HUES48 (cell line): ENCODE results near the gene MADCAM1.
A peak's percentile ranks its signal among the peaks of the same experiment; 100 is the strongest.

Source experiments
- H3K27ac ChIP-seq: one replicate; pipeline ENCODE4 v1.7.0; 2013; ENCODE audit warnings: low read depth, low read length, inconsistent platforms
- H3K27me3 ChIP-seq: 2 replicates; pipeline ENCODE4 v1.6.1; 2013; ENCODE audit warnings: mild to moderate bottlenecking, low read length; ENCODE audit not compliant: control insufficient read depth, insufficient read depth
- H3K36me3 ChIP-seq: 2 replicates; pipeline ENCODE4 v1.6.1; 2013; ENCODE audit warnings: low read length; ENCODE audit not compliant: control insufficient read depth, insufficient read depth
- H3K4me1 ChIP-seq: 2 replicates; pipeline ENCODE4 v1.6.1; 2013; ENCODE audit warnings: mild to moderate bottlenecking, low read length; ENCODE audit not compliant: control insufficient read depth, insufficient read depth
- H3K4me3 ChIP-seq: 2 replicates; pipeline ENCODE4 v1.5.1; 2013; ENCODE audit warnings: mild to moderate bottlenecking, low read depth, low read length
- H3K9ac ChIP-seq: 2 replicates; pipeline ENCODE4 v1.6.1; 2013; ENCODE audit warnings: mild to moderate bottlenecking, low read depth, low read length, moderate library complexity
- H3K9me3 ChIP-seq: 2 replicates; pipeline ENCODE4 v1.6.1; 2013; ENCODE audit warnings: low read length; ENCODE audit not compliant: control insufficient read depth, insufficient read depth

The MADCAM1 gene

GRCh38 chr19:504616-505015 is 8.3 kb downstream of the MADCAM1 start:
- Histone ChIP-seq H3K4me3 (no peak overlapping the region), H3K9me3 (no peaks in the 10 kb centered on the region), H3K9ac (no peak overlapping the region), H3K36me3 (no peaks in the 10 kb centered on the region), H3K27me3 (peaks cover 5% of the 10 kb centered on the region), H3K27ac (no peak overlapping the region), H3K4me1 (0 out of 2 replicates have a peak, but pooled peaks cover 3% of the 10 kb centered on the region)

GRCh38 chr19:506404-507285 is 10.4 kb downstream of the MADCAM1 start:
- Histone ChIP-seq H3K9ac (peak overlapping the region; percentile 97), H3K36me3 (no peaks in the 10 kb centered on the region), H3K9me3 (no peaks in the 10 kb centered on the region)

GRCh38 chr19:507286-508203 is 11.3 kb downstream of the MADCAM1 start, which contains the start of gene TPGS1:
TPGS1 (plus strand) TSS chr19:507497; CDS start chr19:507507, 10 bp downstream.
- Histone ChIP-seq H3K4me3 (peak within 1 kb of the TSS; percentile 84), H3K4me1 (peaks cover 6% of the 10 kb centered on the region; the same call in 1 of the 2 replicates), H3K9me3 (no peaks in the 10 kb centered on the region), H3K36me3 (no peaks in the 10 kb centered on the region), H3K9ac (peak within 1 kb of the TSS; percentile 97), H3K27ac (peak within 1 kb of the TSS; percentile 97), H3K27me3 (no peaks in the 10 kb centered on the region)

More at GRCh38 chr19:506404-507285, 10.4 kb downstream of the MADCAM1 start:
- Histone ChIP-seq H3K27ac (peak overlapping the region; percentile 97), H3K4me3 (peak overlapping the region; percentile 84), H3K4me1 (peaks cover 6% of the 10 kb centered on the region; the same call in 1 of the 2 replicates), H3K27me3 (no peaks in the 10 kb centered on the region)

GRCh38 chr19:508204-509150 is 12.2 kb downstream of the MADCAM1 start:
- Histone ChIP-seq H3K9ac (peak overlapping the region; percentile 62; the same call in 1 of the 2 replicates), H3K9me3 (no peaks in the 10 kb centered on the region), H3K36me3 (no peaks in the 10 kb centered on the region), H3K27me3 (no peaks in the 10 kb centered on the region), H3K4me1 (peaks cover 6% of the 10 kb centered on the region; the same call in 1 of the 2 replicates), H3K27ac (no peak overlapping the region), H3K4me3 (peak overlapping the region; percentile 84)

GRCh38 chr19:510606-511100 is 14.4 kb downstream of the MADCAM1 start:
- Histone ChIP-seq H3K27ac (peak overlapping the region; percentile 70), H3K9me3 (no peaks in the 10 kb centered on the region), H3K36me3 (0 out of 2 replicates have a peak, but pooled peaks cover 6% of the 10 kb centered on the region), H3K4me3 (peak overlapping the region; percentile 34; the same call in 1 of the 2 replicates), H3K9ac (no peak overlapping the region), H3K4me1 (peaks cover 6% of the 10 kb centered on the region; the same call in 1 of the 2 replicates), H3K27me3 (no peaks in the 10 kb centered on the region)

GRCh38 chr19:511101-511851 is 15.0 kb downstream of the MADCAM1 start:
- Histone ChIP-seq H3K4me1 (peaks cover 5% of the 10 kb centered on the region; the same call in 1 of the 2 replicates), H3K9ac (no peak overlapping the region), H3K36me3 (0 out of 2 replicates have a peak, but pooled peaks cover 6% of the 10 kb centered on the region), H3K4me3 (peak overlapping the region; percentile 34; the same call in 1 of the 2 replicates), H3K9me3 (no peaks in the 10 kb centered on the region), H3K27ac (peak overlapping the region; percentile 76), H3K27me3 (no peaks in the 10 kb centered on the region)

- no peak overlapping the region for H3K27ac ChIP-seq
- no peaks in the 10 kb centered on the region for H3K27me3 ChIP-seq
- 0 out of 2 replicates have a peak, but pooled peaks cover 6% of the 10 kb centered on the region for H3K36me3 ChIP-seq
- no peak overlapping the region for H3K9ac ChIP-seq
- H3K4me3 ChIP-seq: no peak overlapping the region
- no peaks in the 10 kb centered on the region for H3K9me3 ChIP-seq
- H3K4me1 ChIP-seq: peaks cover 3% of the 10 kb centered on the region; the same call in 1 of the 2 replicates
Observed at GRCh38 chr19:512547-513365, 16.5 kb downstream of the MADCAM1 start.

GRCh38 chr19:513368-514165 is 17.3 kb downstream of the MADCAM1 start:
- Histone ChIP-seq H3K27ac (no peak overlapping the region), H3K36me3 (0 out of 2 replicates have a peak, but pooled peaks cover 6% of the 10 kb centered on the region), H3K9ac (no peak overlapping the region), H3K4me3 (no peak overlapping the region), H3K27me3 (no peaks in the 10 kb centered on the region), H3K4me1 (peaks cover 3% of the 10 kb centered on the region; the same call in 1 of the 2 replicates), H3K9me3 (no peaks in the 10 kb centered on the region)
